HFFc6 (cell line): ENCODE results near the gene F5. TPM values are rescaled to one million over a fixed set of nuclear protein-coding genes. Genes with fewer than 3 reads are reported as not detected.

Source experiments
- DNase-seq: peaks from one replicate; pipeline ENCODE4 v3.0.0-alpha.2; 2018
- H3K27ac Mint-ChIP-seq: 2 replicates; pipeline ENCODE4 v1.8.0; 2020; ENCODE audit warnings: mild to moderate bottlenecking, mixed read lengths
- H3K27me3 Mint-ChIP-seq: 2 replicates; pipeline ENCODE4 v1.8.0; 2021; ENCODE audit warnings: mild to moderate bottlenecking, moderate library complexity, mixed read lengths; ENCODE audit not compliant: insufficient read depth
- H3K36me3 Mint-ChIP-seq: 2 replicates; pipeline ENCODE4 v1.8.0; 2021; ENCODE audit warnings: low read depth, mixed read lengths
- H3K4me1 Mint-ChIP-seq: 2 replicates; pipeline ENCODE4 v1.8.0; 2020; ENCODE audit warnings: low read depth, mixed read lengths
- H3K4me3 Mint-ChIP-seq: 2 replicates; pipeline ENCODE4 v1.8.0; 2020; ENCODE audit warnings: mild to moderate bottlenecking, moderate library complexity, mixed read lengths
- H3K9me3 Mint-ChIP-seq: 2 replicates; pipeline ENCODE4 v1.8.0; 2020; ENCODE audit warnings: mild to moderate bottlenecking, mixed read lengths
- total RNA-seq, 6 experiments: library from RNA; stranded (reverse); fragmentation: NEBNext Ultra II Directional; extraction: Animal tissue kit (Norgen Biotek cat#: 25700); gene quantifications; 2 replicates in 1 of 6; 3 replicates in 5 of 6; pipeline ENCODE4 v1.2.3, GENCODE V29; 2021
- TF ChIP-seq, protein P1 (sequence below): fragments of 200-600 bp; sonication (generic); IDR thresholded peaks from 2 replicates; pipeline ENCODE4 v1.5.0; 2021; ENCODE audit warnings: antibody characterized with exemption, mild to moderate bottlenecking

F5 gene
- total RNA-seq, 6 experiments from 2014 or later: not detected

DNA sequence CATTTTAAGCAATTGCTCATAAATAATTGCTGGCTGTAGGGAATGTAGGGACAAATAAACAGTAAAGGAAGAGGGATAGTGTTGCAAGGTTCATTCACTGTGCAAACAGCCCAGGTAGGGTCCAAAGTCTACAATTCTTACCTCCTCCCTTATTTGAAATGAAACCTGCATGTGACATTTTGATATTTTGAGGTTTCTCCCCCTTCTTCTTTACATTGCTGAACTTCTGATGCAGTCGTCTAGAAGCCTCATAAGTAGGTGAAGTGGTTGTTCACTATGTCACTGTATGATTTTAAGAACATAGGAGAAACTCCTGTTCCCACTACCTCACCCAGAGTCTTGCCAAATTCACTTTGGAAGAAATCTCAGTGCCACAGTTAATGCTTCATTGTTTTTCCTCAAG lies 16.1 kb downstream of the F5 start:
- peaks cover 3% of the 10 kb centered on the region; the same call in 1 of the 2 replicates for H3K27me3 Mint-ChIP-seq
- no peak for DNase-seq
- no peak overlapping the region for H3K27ac Mint-ChIP-seq
- no peaks in the 10 kb centered on the region for H3K9me3 Mint-ChIP-seq
- no peaks in the 10 kb centered on the region for H3K4me1 Mint-ChIP-seq
- H3K4me3 Mint-ChIP-seq: no peak overlapping the region
- TF ChIP-seq, protein P1, sequence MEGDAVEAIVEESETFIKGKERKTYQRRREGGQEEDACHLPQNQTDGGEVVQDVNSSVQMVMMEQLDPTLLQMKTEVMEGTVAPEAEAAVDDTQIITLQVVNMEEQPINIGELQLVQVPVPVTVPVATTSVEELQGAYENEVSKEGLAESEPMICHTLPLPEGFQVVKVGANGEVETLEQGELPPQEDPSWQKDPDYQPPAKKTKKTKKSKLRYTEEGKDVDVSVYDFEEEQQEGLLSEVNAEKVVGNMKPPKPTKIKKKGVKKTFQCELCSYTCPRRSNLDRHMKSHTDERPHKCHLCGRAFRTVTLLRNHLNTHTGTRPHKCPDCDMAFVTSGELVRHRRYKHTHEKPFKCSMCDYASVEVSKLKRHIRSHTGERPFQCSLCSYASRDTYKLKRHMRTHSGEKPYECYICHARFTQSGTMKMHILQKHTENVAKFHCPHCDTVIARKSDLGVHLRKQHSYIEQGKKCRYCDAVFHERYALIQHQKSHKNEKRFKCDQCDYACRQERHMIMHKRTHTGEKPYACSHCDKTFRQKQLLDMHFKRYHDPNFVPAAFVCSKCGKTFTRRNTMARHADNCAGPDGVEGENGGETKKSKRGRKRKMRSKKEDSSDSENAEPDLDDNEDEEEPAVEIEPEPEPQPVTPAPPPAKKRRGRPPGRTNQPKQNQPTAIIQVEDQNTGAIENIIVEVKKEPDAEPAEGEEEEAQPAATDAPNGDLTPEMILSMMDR: no peak
- no peaks in the 10 kb centered on the region for H3K36me3 Mint-ChIP-seq

- Mint-ChIP-seq H3K36me3 (no peaks in the 10 kb centered on the region), H3K4me1 (no peaks in the 10 kb centered on the region), H3K9me3 (no peaks in the 10 kb centered on the region), H3K27me3 (peaks cover 6% of the 10 kb centered on the region; the same call in 1 of the 2 replicates), H3K4me3 (no peak overlapping the region), H3K27ac (no peak overlapping the region)
- no peak for DNase-seq
- TF ChIP-seq, protein P1: no peak
These were observed 17.8 kb downstream of the F5 start for GRCh38 chr1:169568497-169568896.

- H3K4me1 Mint-ChIP-seq: no peaks in the 10 kb centered on the region
- 0 out of 2 replicates have a peak, but pooled peaks cover 4% of the 10 kb centered on the region for H3K27me3 Mint-ChIP-seq
- no peaks in the 10 kb centered on the region for H3K9me3 Mint-ChIP-seq
- no peak for DNase-seq
- H3K4me3 Mint-ChIP-seq: no peak overlapping the region
- H3K27ac Mint-ChIP-seq: no peak overlapping the region
- TF ChIP-seq, protein P1: no peak
- no peaks in the 10 kb centered on the region for H3K36me3 Mint-ChIP-seq
These were observed 20.7 kb downstream of the F5 start for GRCh38 chr1:169565335-169566271.

GRCh38 chr1:169563650-169564049 lies 22.6 kb downstream of the F5 start:
- TF ChIP-seq, protein P1: no peak
- H3K4me1 Mint-ChIP-seq: no peaks in the 10 kb centered on the region
- DNase-seq: no peak
- 0 out of 2 replicates have a peak, but pooled peaks cover 4% of the 10 kb centered on the region for H3K27me3 Mint-ChIP-seq
- H3K9me3 Mint-ChIP-seq: no peaks in the 10 kb centered on the region
- H3K4me3 Mint-ChIP-seq: no peak overlapping the region
- no peak overlapping the region for H3K27ac Mint-ChIP-seq
- H3K36me3 Mint-ChIP-seq: no peaks in the 10 kb centered on the region

DNA sequence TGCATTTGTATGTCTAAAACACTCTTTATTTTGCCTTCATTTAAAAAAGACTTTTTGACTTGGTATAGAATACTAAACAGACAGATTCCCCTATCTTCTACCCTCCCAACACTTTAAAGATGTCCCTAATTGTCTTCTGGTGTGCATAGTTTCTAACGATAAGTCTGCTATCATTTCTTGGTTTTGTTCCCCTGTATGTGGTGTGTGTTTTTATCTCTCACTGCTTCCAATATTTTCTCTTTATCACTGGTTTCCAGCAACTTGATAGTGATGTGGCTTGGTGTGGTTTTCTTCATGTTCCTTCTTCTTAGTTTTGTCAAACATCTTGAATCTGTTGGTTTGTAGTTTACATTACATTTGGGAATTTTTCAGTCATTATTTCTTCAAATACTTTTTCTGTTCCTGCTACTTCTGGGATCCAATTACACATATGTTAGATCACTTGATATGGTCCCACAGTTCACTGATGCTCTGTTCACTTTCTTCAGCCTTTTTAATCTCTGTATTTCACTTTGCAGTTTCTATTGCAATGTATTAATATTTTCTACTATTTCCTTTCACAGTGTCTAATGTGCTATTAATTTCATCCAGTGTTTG lies 23.2 kb downstream of the F5 start:
- Mint-ChIP-seq H3K27me3 (0 out of 2 replicates have a peak, but pooled peaks cover 4% of the 10 kb centered on the region), H3K9me3 (no peaks in the 10 kb centered on the region), H3K36me3 (no peaks in the 10 kb centered on the region), H3K27ac (no peak overlapping the region), H3K4me3 (no peak overlapping the region), H3K4me1 (no peaks in the 10 kb centered on the region)
- no peak for DNase-seq
- TF ChIP-seq, protein P1: no peak
